K562 (cell line): ENCODE data around the gene FBXO46. TPM values are rescaled to one million over a fixed set of nuclear protein-coding genes. Genes with fewer than 3 reads are reported as not detected.

Source experiments
- FOXJ2 ChIP-seq: fragments of 200-800 bp; sonication (Bioruptor generic); IDR thresholded peaks from 2 replicates; pipeline ENCODE4 v1.6.1; 2016; ENCODE audit warnings: missing genetic modification characterization, missing compliant biosample characterization
- FOXP4 ChIP-seq: sonication (generic); formaldehyde crosslinking; IDR thresholded peaks from 2 replicates; pipeline ENCODE4 v1.8.0; 2022; ENCODE audit warnings: mild to moderate bottlenecking, missing genetic modification reagents, borderline replicate concordance
- NR2C2 ChIP-seq, 2 experiments: fragments of 200-800 bp in 1 of 2; sonication (Bioruptor generic) in 1 of 2; sonication (generic) in 1 of 2; formaldehyde crosslinking in 1 of 2; IDR thresholded peaks; 2 replicates each; pipeline versions ENCODE4 v1.6.1 to v1.8.0; 2016 to 2022; ENCODE audit warnings: mild to moderate bottlenecking in 1 of 2, missing compliant biosample characterization in 1 of 2, missing genetic modification characterization in 1 of 2, missing genetic modification reagents in 1 of 2
- OTX1 ChIP-seq: fragments of 450-650 bp; formaldehyde crosslinking; IDR thresholded peaks from 2 replicates; pipeline ENCODE4 v1.4.0; 2022; ENCODE audit warnings: mild to moderate bottlenecking
- PHF8 ChIP-seq: fragments of 200-600 bp; sonication (generic); IDR thresholded peaks from 2 replicates; pipeline ENCODE4 v1.6.1; 2012; ENCODE audit warnings: mixed run types, mild to moderate bottlenecking, inconsistent platforms, low read length, moderate library complexity, borderline replicate concordance
- SMC3 ChIP-seq: conservative IDR thresholded peaks from 2 replicates; pipeline ENCODE4 v1.6.1; 2011; ENCODE audit warnings: low read depth, low read length, improper control_type of control experiment; ENCODE audit not compliant: insufficient read depth
- TBP ChIP-seq: optimal IDR thresholded peaks from 2 replicates; pipeline ENCODE3; 2011; ENCODE audit warnings: low read depth, low read length, improper control_type of control experiment
- ZNF316 ChIP-seq: fragments of 450-650 bp; IDR thresholded peaks from 2 replicates; pipeline ENCODE4 v1.6.1; 2016
- ZNF444 ChIP-seq: fragments of 250-450 bp; sonication (Bioruptor Pico); IDR thresholded peaks from 2 replicates; pipeline ENCODE4 v1.4.0; 2020; ENCODE audit warnings: mild to moderate bottlenecking, moderate library complexity
- ZNF584 ChIP-seq: fragments of 200-800 bp; sonication (Bioruptor generic); IDR thresholded peaks from 2 replicates; pipeline ENCODE4 v1.6.1; 2016; ENCODE audit warnings: low read depth, mild to moderate bottlenecking, missing genetic modification characterization, missing compliant biosample characterization
- polyA plus RNA-seq, 8 experiments: library from polyadenylated mRNA; depleted of rRNA in 4 of 8; stranded (reverse) in 5 of 8; unstranded in 3 of 8; fragments of >200 nt; fragmentation: Nextera tagmentation in 2 of 8; fragmentation: Illumina TruSeq in 1 of 8; extraction: Ambion mirVana in 2 of 8; extraction: Trizol in 1 of 8; gene quantifications; 2 replicates each; pipeline versions ENCODE4 v1.2.1 to v1.2.3, GENCODE V29; 2011 to 2014; ENCODE audit warnings: inconsistent platforms in 1 of 8, missing spikeins in 1 of 8
- total RNA-seq, 7 experiments: library from RNA; depleted of rRNA in 6 of 7; stranded (reverse); fragments of >200 nt in 6 of 7; fragmentation: Illumina TruSeq in 2 of 7; extraction: Trizol in 2 of 7; gene quantifications; 2 replicates each; pipeline versions ENCODE4 v1.2.1 to v1.2.3, GENCODE V29; 2011 to 2021; ENCODE audit warnings: low replicate concordance in 1 of 7

Gene FBXO46
- total and polyA plus RNA-seq, 9 of the 15 experiments (the other 6 are each of a cell fraction or from before 2014, with no cell fraction given): 1.5 to 36.1 (median 7.3) TPM

GRCh38 chr19:45717131-45717982, 13.3 kb downstream of the FBXO46 start (continued):
- no peak for TF ChIP-seq SMC3
- no peak for TF ChIP-seq ZNF316
- no peak for TF ChIP-seq OTX1
- peak; percentile 88 for TF ChIP-seq FOXJ2 (tag)
- TF ChIP-seq PHF8: peak; percentile 43; the same call in 1 of the 2 replicates
- TF ChIP-seq ZNF584 (CRISPR knock-in tag): peak; percentile 95
- TF ChIP-seq ZNF444 (CRISPR knock-in tag): no peak
- peak; percentile 92 for TF ChIP-seq NR2C2 (CRISPR knock-in tag; IDR thresholded peaks at IDR 0.05)
- TF ChIP-seq NR2C2 (tag; IDR thresholded peaks at IDR 0.05): peak; percentile 97
- peak; percentile 73; the same call in 1 of the 2 replicates for TF ChIP-seq FOXP4 (CRISPR knock-in tag)
- peak; percentile 52 for TF ChIP-seq TBP
